AG09319 (cell line): ENCODE measurements around the gene DNAI7.
A peak's percentile ranks its signal among the peaks of the same experiment; 100 is the strongest.

ENCODE experiments used
- DNase-seq: peaks from one replicate; pipeline ENCODE4 v3.0.0-alpha.2; 2010; ENCODE audit warnings: low read depth; ENCODE audit errors: extremely low read depth
- CTCF ChIP-seq: IDR thresholded peaks from 2 replicates; pipeline ENCODE4 v1.5.1; 2011; ENCODE audit warnings: low read depth, mild to moderate bottlenecking, inconsistent platforms, low read length, moderate library complexity

Gene DNAI7

GRCh38 chr12:25194722-25195055 lies 271 bp downstream of the DNAI7 start:
- no peak for TF ChIP-seq CTCF
- no peak for DNase-seq

- DNase-seq, result peak; percentile 63
- no peak for TF ChIP-seq CTCF
These were observed 746 bp downstream of the DNAI7 start for GRCh38 chr12:25194214-25194613.

GRCh38 chr12:25190793-25191192 lies 4.2 kb downstream of the DNAI7 start:
- DNase-seq, result no peak
- no peak for TF ChIP-seq CTCF

- no peak for DNase-seq
- TF ChIP-seq CTCF, result no peak
These were observed 5.3 kb downstream of the DNAI7 start for GRCh38 chr12:25189656-25190055.

GRCh38 chr12:25187781-25188180 lies 7.2 kb downstream of the DNAI7 start:
- no peak for TF ChIP-seq CTCF
- DNase-seq, result peak; percentile 75

GRCh38 chr12:25186788-25187402 lies 8.1 kb downstream of the DNAI7 start:
- DNase-seq, result no peak
- no peak for TF ChIP-seq CTCF

GRCh38 chr12:25186038-25186787 lies 8.7 kb downstream of the DNAI7 start:
- no peak for DNase-seq
- no peak for TF ChIP-seq CTCF
